ENCODE results near the gene AQR. TPM values are rescaled to one million over a fixed set of nuclear protein-coding genes. Genes with fewer than 3 reads are reported as not detected.

AQR gene
- total RNA-seq, 4 donors from 2014 or later = 14.7 to 29.4 (median 23.4) TPM

DNA sequence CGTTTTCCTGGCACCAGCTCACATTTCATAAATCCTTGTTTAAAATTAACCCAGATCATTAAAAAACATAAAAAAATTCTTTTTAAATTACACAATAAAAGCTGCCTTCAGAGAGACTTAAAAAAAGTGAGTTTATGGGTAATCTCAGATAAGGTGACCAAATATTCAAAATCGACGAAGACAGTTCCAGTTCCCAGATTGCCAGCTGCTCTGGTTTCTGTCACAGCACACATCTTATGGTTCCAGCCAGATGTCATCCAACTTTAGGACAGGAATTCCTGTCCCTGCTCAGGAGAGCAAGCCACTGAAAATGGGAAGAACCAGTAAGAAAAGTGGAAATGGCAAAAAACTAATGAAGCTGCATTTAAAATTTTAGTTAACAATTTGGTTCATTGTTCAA lies 34.4 kb upstream of the AQR start:
- Histone ChIP-seq H3K36me3 (no peaks in the 10 kb centered on the region), H3K9me3 (no peaks in the 10 kb centered on the region), H3K27me3 (no peaks in the 10 kb centered on the region), H3K27ac (no peak overlapping the region), H3K4me1 (no peaks in the 10 kb centered on the region), H3K4me3 (no peak overlapping the region)
- intact Hi-C loops (cut with DNase I) = no loop called here
- TF ChIP-seq POLR2A (IDR thresholded peaks at IDR 0.05) (no peak), CTCF (IDR thresholded peaks at IDR 0.05) (no peak)
- no peak for DNase-seq
- 77 to 87% methylated on average over 3 of the region's 3 CpGs for WGBS, 2 donors

- Histone ChIP-seq H3K4me1 (peaks cover 0 to 4% (median 2%) of the 10 kb centered on the region in 3 donors), H3K27me3 (no peaks in the 10 kb centered on the region), H3K9me3 (no peaks in the 10 kb centered on the region), H3K36me3 (no peaks in the 10 kb centered on the region), H3K4me3 (no peak overlapping the region), H3K27ac (peak overlapping the region in 3 of 4 donors; percentile 25 to 70 (median 45))
- WGBS, 2 donors = 25 to 29% methylated on average over 1 of the region's 1 CpG
- intact Hi-C loops (cut with DNase I) = no loop called here
- TF ChIP-seq POLR2A (IDR thresholded peaks at IDR 0.05) = no peak
- no peak for TF ChIP-seq CTCF (IDR thresholded peaks at IDR 0.05)
- DNase-seq = no peak
Measured at GRCh38 chr15:35000511-35000910, 31.0 kb upstream of the AQR start.

GRCh38 chr15:34999906-35000305 lies 30.4 kb upstream of the AQR start:
- peaks cover 0 to 10% (median 6%) of the 10 kb centered on the region in 3 donors for H3K4me1 ChIP-seq
- H3K27ac ChIP-seq = peak overlapping the region in 3 of 4 donors; percentile 25 to 70 (median 45)
- 52 to 70% methylated on average over 7 of the region's 7 CpGs for WGBS, 2 donors
- no peak for DNase-seq
- no peak overlapping the region for H3K4me3 ChIP-seq
- no peaks in the 10 kb centered on the region for H3K27me3 ChIP-seq
- TF ChIP-seq POLR2A (IDR thresholded peaks at IDR 0.05) = no peak
- no peak for TF ChIP-seq CTCF (IDR thresholded peaks at IDR 0.05)
- intact Hi-C loops (cut with DNase I) = no loop called here
- no peaks in the 10 kb centered on the region for H3K36me3 ChIP-seq
- H3K9me3 ChIP-seq = no peaks in the 10 kb centered on the region

DNA sequence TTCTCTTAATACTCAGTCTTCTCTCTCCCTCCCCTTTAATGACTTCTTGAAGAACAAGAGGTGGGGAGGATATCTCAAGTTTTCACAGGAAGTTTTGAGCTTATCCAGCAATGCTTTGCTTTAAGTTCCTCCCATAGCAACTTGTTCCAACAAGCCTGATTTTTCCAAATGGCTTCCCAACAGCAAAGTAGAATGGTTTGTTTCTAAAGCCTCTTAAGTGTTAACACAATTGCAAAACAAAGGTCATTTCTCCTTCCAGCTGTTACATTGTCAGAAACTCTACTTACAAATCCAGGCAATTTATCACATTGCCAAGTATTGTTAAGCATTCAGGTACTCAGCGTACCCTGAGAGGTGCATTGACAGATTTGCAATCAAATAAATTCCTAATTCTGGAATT lies 25.4 kb upstream of the AQR start:
- no peak for TF ChIP-seq CTCF (IDR thresholded peaks at IDR 0.05)
- TF ChIP-seq POLR2A (IDR thresholded peaks at IDR 0.05) = no peak
- Histone ChIP-seq H3K27ac (peak overlapping the region; percentile 67 to 98 (median 75)), H3K4me1 (peaks cover 0 to 60% (median 13%) of the 10 kb centered on the region in 3 donors), H3K9me3 (no peaks in the 10 kb centered on the region), H3K4me3 (no peak overlapping the region), H3K27me3 (no peaks in the 10 kb centered on the region), H3K36me3 (no peaks in the 10 kb centered on the region)
- 37 to 38% methylated on average over 1 of the region's 1 CpG for WGBS, 2 donors
- intact Hi-C loops (cut with DNase I) = no loop called here
- DNase-seq = no peak

- TF ChIP-seq CTCF (IDR thresholded peaks at IDR 0.05) = no peak
- TF ChIP-seq POLR2A (IDR thresholded peaks at IDR 0.05) = no peak
- intact Hi-C loops (cut with DNase I) = no loop called here
- Histone ChIP-seq H3K27ac (peak overlapping the region; percentile 35 to 98 (median 75)), H3K27me3 (no peaks in the 10 kb centered on the region), H3K9me3 (no peaks in the 10 kb centered on the region), H3K4me3 (no peak overlapping the region), H3K4me1 (peaks cover 0 to 71% (median 17%) of the 10 kb centered on the region in 3 donors), H3K36me3 (no peaks in the 10 kb centered on the region)
- 56 to 93% methylated on average over 4 of the region's 4 CpGs for WGBS, 2 donors
- no peak for DNase-seq
Measured at GRCh38 chr15:34993877-34994276, 24.3 kb upstream of the AQR start.

Measured in esophagus squamous epithelium (tissue), 5 donors.